ENCODE measurements around the gene NUDCD2. TPM values are rescaled to one million over a fixed set of nuclear protein-coding genes. Genes with fewer than 3 reads are reported as not detected.

Gene NUDCD2
- total RNA-seq, 1 donor from 2014 or later, result 68.2 TPM

- Mint-ChIP-seq H3K4me1 (peaks cover 38% of the 10 kb centered on the region), H3K9me3 (no peaks in the 10 kb centered on the region), H3K4me3 (peak overlapping the region; percentile 95), H3K36me3 (peaks cover 18% of the 10 kb centered on the region), H3K27ac (no peak overlapping the region), H3K27me3 (ENCODE audit: insufficient read depth, low read depth) (no peaks in the 10 kb centered on the region)
- no peak for TF ChIP-seq CTCF (IDR thresholded peaks at IDR 0.05)
- TF ChIP-seq EZH2 (IDR thresholded peaks at IDR 0.05), result no peak
- no peak for TF ChIP-seq EZH2phosphoT487 (IDR thresholded peaks at IDR 0.05)
- H3F3A ChIP-seq (ENCODE audit: low read depth), result peaks cover 26% of the 10 kb centered on the region
- H3K27ac ChIP-seq, result no peak overlapping the region
- H3K36me3 ChIP-seq, result peaks cover 32% of the 10 kb centered on the region
- peaks cover 67% of the 10 kb centered on the region for H3K79me2 ChIP-seq (ENCODE audit: low read depth)
- H3K4me3 ChIP-seq, result peak overlapping the region; percentile 94
- H2AFZ ChIP-seq (replicated peaks), result no peak overlapping the region
- peak overlapping the region; percentile 95 for H3K9ac ChIP-seq
- peaks cover 30% of the 10 kb centered on the region for H3K4me1 ChIP-seq
- H3K9me3 ChIP-seq (ENCODE audit: low read depth), result no peaks in the 10 kb centered on the region
- no peak for DNase-seq (ENCODE audit: low spot score)
- peak overlapping the region; percentile 91 for H3K4me2 ChIP-seq
- H3K27me3 ChIP-seq, result no peaks in the 10 kb centered on the region
- H4K20me1 ChIP-seq (ENCODE audit: low read depth), result peaks cover 44% of the 10 kb centered on the region
These were observed 20.8 kb downstream of the NUDCD2 start for GRCh38 chr5:163439092-163439425.

GRCh38 chr5:163437309-163438182 lies 22.4 kb downstream of the NUDCD2 start, which contains the start of gene CCNG1:
Gene CCNG1, plus strand, starts transcription at chr5:163437595. Its CDS starts 1,662 bp downstream, at chr5:163439257.
- TF ChIP-seq CTCF (IDR thresholded peaks at IDR 0.05) (no peak), EZH2phosphoT487 (IDR thresholded peaks at IDR 0.05) (no peak), EZH2 (IDR thresholded peaks at IDR 0.05) (no peak)
- peak within 1 kb of the TSS; percentile 98 for H3K27ac ChIP-seq

GRCh38 chr5:163437011-163437308 lies 22.9 kb downstream of the NUDCD2 start:
- H4K20me1 ChIP-seq (ENCODE audit: low read depth), result peaks cover 37% of the 10 kb centered on the region
- H3K4me3 ChIP-seq, result peak overlapping the region; percentile 47
- no peak overlapping the region for H3K9ac ChIP-seq
- DNase-seq (ENCODE audit: low spot score), result no peak
- H3K4me2 ChIP-seq, result peak overlapping the region; percentile 75
- peaks cover 50% of the 10 kb centered on the region for H3K79me2 ChIP-seq (ENCODE audit: low read depth)
- H3K27ac ChIP-seq, result peak overlapping the region; percentile 70
- Mint-ChIP-seq H3K9me3 (no peaks in the 10 kb centered on the region), H3K27ac (peak overlapping the region; percentile 92), H3K4me3 (peak overlapping the region; percentile 95), H3K4me1 (peaks cover 40% of the 10 kb centered on the region), H3K36me3 (peaks cover 11% of the 10 kb centered on the region), H3K27me3 (ENCODE audit: insufficient read depth, low read depth) (no peaks in the 10 kb centered on the region)
- H3K27me3 ChIP-seq, result no peaks in the 10 kb centered on the region
- peaks cover 16% of the 10 kb centered on the region for H3K36me3 ChIP-seq
- H3F3A ChIP-seq (ENCODE audit: low read depth), result peaks cover 16% of the 10 kb centered on the region
- H3K9me3 ChIP-seq (ENCODE audit: low read depth), result no peaks in the 10 kb centered on the region
- H3K4me1 ChIP-seq, result peaks cover 44% of the 10 kb centered on the region
- TF ChIP-seq CTCF (IDR thresholded peaks at IDR 0.05) (no peak), EZH2phosphoT487 (IDR thresholded peaks at IDR 0.05) (no peak), EZH2 (IDR thresholded peaks at IDR 0.05) (no peak)
- H2AFZ ChIP-seq (replicated peaks), result peak overlapping the region; percentile 7

More at GRCh38 chr5:163437309-163438182, 22.4 kb downstream of the NUDCD2 start, which contains the start of gene CCNG1:
- H3K4me2 ChIP-seq, result peak within 1 kb of the TSS; percentile 91
- H3K4me1 ChIP-seq, result peaks cover 43% of the 10 kb centered on the region
- Mint-ChIP-seq H3K36me3 (peaks cover 17% of the 10 kb centered on the region), H3K27me3 (ENCODE audit: insufficient read depth, low read depth) (no peaks in the 10 kb centered on the region), H3K4me3 (peak within 1 kb of the TSS; percentile 95), H3K4me1 (peaks cover 40% of the 10 kb centered on the region), H3K27ac (peak within 1 kb of the TSS; percentile 92), H3K9me3 (no peaks in the 10 kb centered on the region)
- H3K9me3 ChIP-seq (ENCODE audit: low read depth), result no peaks in the 10 kb centered on the region
- H3K79me2 ChIP-seq (ENCODE audit: low read depth), result peaks cover 56% of the 10 kb centered on the region
- DNase-seq (ENCODE audit: low spot score), result peak; percentile 99
- H3K36me3 ChIP-seq, result peaks cover 21% of the 10 kb centered on the region
- H3K4me3 ChIP-seq, result peak within 1 kb of the TSS; percentile 94
- peaks cover 37% of the 10 kb centered on the region for H4K20me1 ChIP-seq (ENCODE audit: low read depth)
- no peaks in the 10 kb centered on the region for H3K27me3 ChIP-seq
- H3K9ac ChIP-seq, result peak within 1 kb of the TSS; percentile 95
- peak within 1 kb of the TSS; percentile 32 for H2AFZ ChIP-seq (replicated peaks)
- H3F3A ChIP-seq (ENCODE audit: low read depth), result peaks cover 19% of the 10 kb centered on the region
